ENCODE measurements around the gene PCBP3.
"Not testable (repeated sequence)": the region's sequence is repeated elsewhere in the genome, so short reads cannot be mapped to it uniquely, and the experiment has no call there.

PCBP3 gene

DNA sequence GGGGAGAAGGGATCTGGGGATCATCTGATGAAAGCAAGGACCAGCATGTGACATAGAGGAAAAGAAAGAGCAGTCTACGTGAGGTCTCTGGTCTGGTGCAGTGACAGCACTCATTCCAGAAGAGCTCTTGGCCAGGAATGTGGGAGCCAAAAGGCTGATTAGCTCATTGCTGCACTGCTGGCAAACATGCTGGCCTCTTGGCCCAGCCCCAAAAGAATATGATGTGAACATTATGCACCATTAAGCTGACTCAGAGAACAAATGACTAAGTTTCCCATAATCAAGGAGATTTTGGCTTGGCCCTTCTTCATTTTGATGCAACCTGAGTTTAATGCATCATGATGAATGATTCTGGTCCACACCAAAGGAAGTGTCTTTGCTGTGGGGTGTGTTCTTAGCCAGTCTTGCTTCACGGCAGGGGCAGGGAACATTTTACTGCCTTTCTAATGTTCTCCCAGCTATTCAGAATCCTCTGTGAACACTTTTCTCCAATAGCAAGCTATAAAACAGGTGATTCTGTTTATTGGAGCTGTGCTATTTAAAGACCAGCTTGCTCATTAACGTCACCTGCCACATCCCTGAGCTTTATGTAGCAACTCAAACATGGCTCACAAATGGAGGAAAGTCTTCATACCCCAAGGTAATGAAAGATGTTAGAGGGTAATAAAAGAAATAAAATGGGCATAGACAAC lies 55.1 kb downstream of the PCBP3 start:
- DNase-seq, result no peak

DNA sequence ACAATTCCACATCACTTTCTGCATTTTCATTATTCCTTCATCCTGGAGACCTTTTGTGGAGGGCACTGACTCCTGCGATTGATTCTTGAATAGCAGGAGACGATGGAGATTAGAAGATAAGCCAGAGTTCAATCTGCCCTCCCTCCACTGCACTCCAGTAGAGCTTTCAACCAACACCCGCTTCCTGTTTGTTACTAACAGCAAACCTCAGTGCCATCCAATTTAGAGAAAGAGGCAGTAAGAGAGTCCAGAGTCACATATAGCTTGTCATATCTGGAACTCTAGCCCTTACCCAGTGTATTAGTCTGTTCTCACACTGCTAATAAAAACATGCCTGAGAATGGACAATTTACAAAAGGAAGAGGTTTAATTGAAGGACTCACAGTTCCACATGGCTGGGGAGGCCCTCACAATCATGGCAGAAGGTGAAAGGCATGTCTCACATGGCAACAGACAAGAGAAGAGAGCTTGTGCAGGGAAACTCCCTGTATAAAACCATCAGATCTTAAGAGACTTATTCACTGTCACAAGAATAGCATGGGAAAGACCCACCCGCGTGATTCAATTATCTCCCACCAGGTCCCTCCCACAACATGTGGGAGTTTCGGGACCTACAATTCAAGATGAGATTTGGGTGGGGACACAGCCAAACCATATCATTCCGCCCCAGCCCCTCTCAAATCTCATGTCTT lies 55.9 kb downstream of the PCBP3 start:
- DNase-seq, result no peak

DNA sequence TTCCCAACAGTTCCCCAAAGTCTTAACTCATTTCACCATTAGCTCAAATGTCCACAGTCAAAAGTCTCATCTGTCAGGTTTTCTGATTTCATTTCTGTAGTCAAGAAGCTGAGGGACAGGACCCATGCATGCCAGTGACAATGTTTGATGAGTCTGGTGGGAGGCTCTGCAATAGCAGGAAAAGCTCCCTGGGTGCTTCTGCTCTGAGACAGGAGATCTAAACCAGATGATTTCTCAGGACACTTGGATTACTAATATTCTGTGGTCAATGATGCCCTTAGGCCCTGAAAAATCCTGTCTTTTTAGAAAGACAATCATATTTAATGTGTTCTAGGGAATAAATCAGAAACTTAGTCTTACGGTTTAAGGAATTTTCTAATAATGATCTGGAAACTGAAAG lies 56.4 kb downstream of the PCBP3 start:
- no peak for DNase-seq

DNA sequence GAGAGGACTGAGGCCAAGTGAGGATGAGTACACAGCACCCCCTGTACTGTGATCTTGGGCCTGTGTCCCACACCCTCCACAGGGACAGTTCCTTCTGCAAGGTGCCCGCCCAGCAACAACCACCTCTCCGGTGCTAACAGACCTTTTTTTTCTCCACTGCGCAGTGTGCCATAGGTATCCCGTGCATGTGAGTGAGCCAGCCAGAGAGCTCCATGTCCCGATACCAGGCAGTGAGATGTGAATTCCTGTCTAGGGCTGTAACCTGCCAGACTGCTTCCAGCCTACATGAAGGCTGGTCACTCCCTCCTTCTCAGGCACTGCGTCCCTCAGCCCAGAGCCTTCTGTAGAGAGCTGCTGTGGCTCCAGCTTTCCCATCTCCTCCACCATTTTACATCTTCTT lies 56.9 kb downstream of the PCBP3 start:
- DNase-seq, result no peak

GRCh38 chr21:45704311-45705108 lies 61.0 kb downstream of the PCBP3 start:
- DNase-seq, result no peak

DNA sequence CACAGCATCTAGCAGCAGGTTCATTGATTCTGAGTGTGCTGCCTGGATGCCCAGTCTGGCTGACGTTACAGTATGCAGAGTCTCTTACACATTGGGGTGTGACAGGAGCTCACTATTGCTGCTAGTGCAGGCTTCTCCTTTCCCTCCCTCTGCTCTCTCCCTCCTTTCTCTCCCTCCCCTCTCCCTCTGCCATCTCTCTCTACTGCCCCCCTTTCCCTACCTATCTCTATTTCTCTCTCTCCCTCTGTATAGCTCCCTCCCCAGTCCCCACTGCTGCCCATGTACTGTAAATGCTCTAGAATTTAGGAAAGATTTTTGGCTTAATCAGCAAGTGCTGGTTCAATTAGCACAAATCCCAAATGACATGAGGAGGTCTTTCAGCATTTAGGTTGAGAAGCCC lies 62.8 kb downstream of the PCBP3 start:
- no peak for DNase-seq

- DNase-seq, result peak; percentile 54 to 68
These were observed 65.6 kb downstream of the PCBP3 start for GRCh38 chr21:45709173-45709572.

GRCh38 chr21:45709696-45710268 lies 66.3 kb downstream of the PCBP3 start:
- DNase-seq, result no peak

GRCh38 chr21:45710306-45710705 lies 66.8 kb downstream of the PCBP3 start:
- not testable (repeated sequence) for DNase-seq

GRCh38 chr21:45713613-45714012 lies 70.1 kb downstream of the PCBP3 start:
- no peak for DNase-seq

DNA sequence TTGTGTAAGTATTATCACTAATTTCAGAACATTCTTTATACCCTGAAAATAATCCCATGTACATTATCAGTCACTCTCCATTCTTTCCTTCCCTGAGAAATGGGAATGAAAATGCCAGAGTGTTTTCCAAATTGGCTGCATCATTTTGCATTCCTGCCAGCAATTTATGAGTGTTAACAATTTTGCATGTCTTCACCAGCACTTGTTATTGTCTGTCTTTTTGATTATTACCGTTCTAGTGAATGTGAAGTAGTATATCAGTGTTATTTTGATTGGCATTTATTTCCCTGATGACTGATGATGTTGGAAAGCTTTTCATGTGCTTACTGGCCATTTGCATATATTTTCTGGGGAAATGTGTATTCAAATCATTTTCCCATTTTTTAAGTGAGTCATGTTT lies 71.9 kb downstream of the PCBP3 start:
- DNase-seq, result no peak

- no peak for DNase-seq
These were observed 74.9 kb downstream of the PCBP3 start for GRCh38 chr21:45718413-45718812.

GRCh38 chr21:45719177-45719802 lies 75.8 kb downstream of the PCBP3 start:
- DNase-seq, result no peak

- DNase-seq, result not testable (repeated sequence)
These were observed 76.7 kb downstream of the PCBP3 start for GRCh38 chr21:45720204-45720603.

DNA sequence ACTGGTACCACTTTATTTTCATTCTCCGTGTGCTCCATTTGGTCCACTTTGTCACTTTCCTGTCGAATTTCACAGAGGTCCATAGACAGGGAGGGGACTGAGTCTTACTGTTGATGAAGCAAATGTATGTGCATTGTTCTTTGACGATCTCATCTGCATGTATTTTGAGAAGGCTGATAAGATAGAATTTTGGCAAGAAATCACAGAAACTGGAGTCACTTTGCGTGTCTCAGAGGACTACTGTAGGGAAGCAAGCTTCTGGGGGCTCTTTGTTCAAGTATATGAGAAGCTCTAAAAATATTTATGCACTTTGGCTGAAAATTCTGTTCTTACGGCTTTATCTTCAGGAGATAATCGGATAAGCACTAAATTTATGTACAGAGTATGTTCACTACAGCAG lies 78.1 kb downstream of the PCBP3 start:
- DNase-seq, result no peak

- DNase-seq, result no peak
These were observed 79.8 kb downstream of the PCBP3 start for GRCh38 chr21:45723049-45723958.

DNA sequence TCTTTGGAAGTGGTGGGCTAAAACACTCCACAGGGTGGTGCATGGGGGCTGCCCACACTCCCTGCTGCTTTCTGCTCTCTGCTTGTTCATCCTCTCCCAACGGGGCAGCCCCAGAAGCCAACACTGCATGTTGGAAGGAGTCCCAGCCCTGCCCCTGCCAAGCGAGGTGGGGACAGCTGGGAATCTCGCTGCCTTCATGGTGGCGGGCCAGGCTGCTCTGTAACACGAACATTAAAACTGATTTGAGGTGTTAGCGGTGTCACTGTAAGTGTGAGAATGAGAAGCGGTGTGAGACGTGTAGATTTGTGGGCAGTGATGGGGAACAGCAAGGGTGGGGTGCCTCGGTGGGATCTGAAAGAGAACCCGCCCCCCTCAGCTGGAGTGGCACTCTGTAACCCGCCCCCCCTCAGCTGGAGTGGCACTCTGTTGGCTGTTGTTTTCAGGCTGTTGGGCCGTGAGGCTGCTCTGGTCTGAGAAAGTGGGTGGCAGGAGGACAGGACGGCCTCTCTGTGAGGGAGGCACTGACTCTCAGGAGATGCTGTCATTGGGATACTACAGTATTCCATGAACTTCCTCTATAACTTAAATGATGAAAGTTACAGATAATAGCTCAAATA lies 80.9 kb downstream of the PCBP3 start:
- DNase-seq, result no peak

GRCh38 chr21:45724994-45725843 lies 81.7 kb downstream of the PCBP3 start:
- DNase-seq, result no peak

- DNase-seq, result no peak
These were observed 82.3 kb downstream of the PCBP3 start for GRCh38 chr21:45725844-45726200.

DNA sequence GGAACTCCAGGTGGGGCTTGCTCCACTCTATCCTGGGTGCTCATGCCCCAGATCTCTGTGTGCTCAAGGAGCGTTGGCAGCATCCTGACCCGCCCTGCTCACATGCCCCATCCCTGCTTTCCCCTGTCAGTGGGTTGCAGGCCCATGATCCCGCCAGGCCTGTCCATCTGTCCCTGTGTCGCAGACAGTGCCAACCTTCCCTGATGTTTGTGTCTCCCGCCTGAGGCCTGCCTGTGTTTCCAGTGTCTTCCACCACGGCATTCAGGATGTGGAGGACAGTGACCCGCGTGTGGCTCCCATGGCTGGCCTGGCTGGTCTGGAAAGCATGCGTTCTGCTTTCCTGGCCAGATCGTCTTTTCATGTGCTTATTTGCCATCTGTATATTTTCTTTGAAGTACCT lies 82.9 kb downstream of the PCBP3 start:
- no peak for DNase-seq

GRCh38 chr21:45727390-45727789 lies 83.9 kb downstream of the PCBP3 start:
- DNase-seq, result no peak
